Ectodermal cell (in vitro differentiated cells): ENCODE data around the gene CCL8.
"Not testable (repeated sequence)": the region's sequence is repeated elsewhere in the genome, so short reads cannot be mapped to it uniquely, and the experiment has no call there.

ENCODE experiments used
- H3K27ac ChIP-seq: 2 replicates; pipeline ENCODE4 v1.7.0; 2013; ENCODE audit warnings: mild to moderate bottlenecking, low read depth, low read length; ENCODE audit not compliant: insufficient read depth, poor library complexity, severe bottlenecking
- H3K27me3 ChIP-seq: 2 replicates; pipeline ENCODE4 v1.7.0; 2013; ENCODE audit warnings: mild to moderate bottlenecking, low read length; ENCODE audit not compliant: insufficient read depth, control insufficient read depth, poor library complexity, severe bottlenecking
- H3K36me3 ChIP-seq: one replicate; pipeline ENCODE4 v1.7.0; 2013; ENCODE audit warnings: low read length; ENCODE audit not compliant: control insufficient read depth, insufficient read depth
- H3K4me1 ChIP-seq: one replicate; pipeline ENCODE4 v1.7.0; 2013; ENCODE audit warnings: low read length; ENCODE audit not compliant: control insufficient read depth, insufficient read depth
- H3K4me3 ChIP-seq: 2 replicates; pipeline ENCODE4 v1.7.0; 2013; ENCODE audit warnings: low read depth, low read length, control low read depth; ENCODE audit not compliant: insufficient read depth
- H3K9me3 ChIP-seq: 2 replicates; pipeline ENCODE4 v1.7.0; 2013; ENCODE audit warnings: mild to moderate bottlenecking, low read length, moderate library complexity; ENCODE audit not compliant: control insufficient read depth
- WGBS, 2 experiments: methylation state at CpG; one replicate each; pipeline ENCODE4 v1.1.7; 2013; ENCODE audit warnings: missing lambda C conversion rate in 2 of 2; 5-methylcytosine and 5-hydroxymethylcytosine counted together

CCL8 gene

GRCh38 chr17:34311291-34311690 lies 7.9 kb upstream of the CCL8 start:
- Histone ChIP-seq H3K9me3 (no peaks in the 10 kb centered on the region), H3K4me1 (no peaks in the 10 kb centered on the region), H3K27me3 (peaks cover 4% of the 10 kb centered on the region), H3K4me3 (no peak overlapping the region), H3K36me3 (no peaks in the 10 kb centered on the region), H3K27ac (no peak overlapping the region)
- 87 to 92% methylated on average over 5 to 7 of the region's 7 CpGs for WGBS, 2 experiments

GRCh38 chr17:34312080-34312479 lies 7.2 kb upstream of the CCL8 start:
- Histone ChIP-seq H3K27me3 (peaks cover 4% of the 10 kb centered on the region), H3K4me1 (no peaks in the 10 kb centered on the region), H3K4me3 (no peak overlapping the region), H3K36me3 (no peaks in the 10 kb centered on the region), H3K27ac (no peak overlapping the region), H3K9me3 (no peaks in the 10 kb centered on the region)
- 69 to 71% methylated on average over 4 to 5 of the region's 5 CpGs for WGBS, 2 experiments

- no peaks in the 10 kb centered on the region for H3K9me3 ChIP-seq
- H3K27me3 ChIP-seq, result peaks cover 4% of the 10 kb centered on the region
- WGBS, 2 experiments, result 93 to 97% methylated on average over 4 of the region's 4 CpGs
Measured at GRCh38 chr17:34313164-34313563, 6.1 kb upstream of the CCL8 start.

GRCh38 chr17:34314279-34314678 lies 5.0 kb upstream of the CCL8 start:
- Histone ChIP-seq H3K36me3 (no peaks in the 10 kb centered on the region), H3K27ac (no peak overlapping the region), H3K27me3 (peaks cover 4% of the 10 kb centered on the region), H3K9me3 (no peaks in the 10 kb centered on the region), H3K4me1 (no peaks in the 10 kb centered on the region), H3K4me3 (no peak overlapping the region)
- 88 to 91% methylated on average over 4 of the region's 4 CpGs for WGBS, 2 experiments

More at GRCh38 chr17:34313164-34313563, 6.1 kb upstream of the CCL8 start:
- Histone ChIP-seq H3K4me3 (no peak overlapping the region), H3K27ac (no peak overlapping the region), H3K36me3 (no peaks in the 10 kb centered on the region), H3K4me1 (no peaks in the 10 kb centered on the region)

GRCh38 chr17:34318474-34318873 lies 761 bp upstream of the CCL8 start:
- Histone ChIP-seq H3K4me1 (no peaks in the 10 kb centered on the region), H3K4me3 (no peak overlapping the region), H3K27ac (no peak overlapping the region), H3K9me3 (no peaks in the 10 kb centered on the region), H3K27me3 (peaks cover 4% of the 10 kb centered on the region), H3K36me3 (no peaks in the 10 kb centered on the region)
- 55 to 64% methylated on average over 3 of the region's 3 CpGs for WGBS, 2 experiments

- Histone ChIP-seq H3K36me3 (no peaks in the 10 kb centered on the region), H3K9me3 (no peaks in the 10 kb centered on the region), H3K4me1 (no peaks in the 10 kb centered on the region), H3K27me3 (no peaks in the 10 kb centered on the region), H3K4me3 (no peak overlapping the region), H3K27ac (no peak overlapping the region)
Measured at GRCh38 chr17:34321964-34322363, 2.7 kb downstream of the CCL8 start.

- not testable (repeated sequence) for H3K4me3 ChIP-seq, H3K9me3 ChIP-seq, H3K36me3 ChIP-seq, H3K27me3 ChIP-seq, H3K27ac ChIP-seq, H3K4me1 ChIP-seq
- WGBS, 2 experiments, result 57 to 74% methylated on average over 3 of the region's 4 CpGs
Measured at GRCh38 chr17:34327580-34327979, 8.3 kb downstream of the CCL8 start.

GRCh38 chr17:34337701-34338100 lies 18.5 kb downstream of the CCL8 start:
- Histone ChIP-seq H3K9me3 (no peaks in the 10 kb centered on the region), H3K27ac (no peak overlapping the region), H3K27me3 (no peaks in the 10 kb centered on the region), H3K4me3 (no peak overlapping the region), H3K4me1 (no peaks in the 10 kb centered on the region), H3K36me3 (no peaks in the 10 kb centered on the region)
- 100% methylated on average over 1 of the region's 1 CpG for WGBS, 2 experiments

GRCh38 chr17:34339138-34339770 lies 20.0 kb downstream of the CCL8 start:
- Histone ChIP-seq H3K9me3 (no peaks in the 10 kb centered on the region), H3K4me3 (no peak overlapping the region), H3K4me1 (no peaks in the 10 kb centered on the region), H3K27me3 (no peaks in the 10 kb centered on the region), H3K36me3 (no peaks in the 10 kb centered on the region), H3K27ac (no peak overlapping the region)
- WGBS, 2 experiments, result 73 to 86% methylated on average over 2 to 3 of the region's 3 CpGs

- Histone ChIP-seq H3K27ac (no peak overlapping the region), H3K4me1 (no peaks in the 10 kb centered on the region), H3K4me3 (no peak overlapping the region), H3K27me3 (no peaks in the 10 kb centered on the region), H3K36me3 (no peaks in the 10 kb centered on the region), H3K9me3 (no peaks in the 10 kb centered on the region)
- WGBS, 2 experiments, result 94 to 95% methylated on average over 2 of the region's 2 CpGs
Measured at GRCh38 chr17:34341916-34342315, 22.7 kb downstream of the CCL8 start.

- Histone ChIP-seq H3K36me3 (no peaks in the 10 kb centered on the region), H3K9me3 (no peaks in the 10 kb centered on the region), H3K27ac (no peak overlapping the region), H3K4me1 (no peaks in the 10 kb centered on the region), H3K4me3 (no peak overlapping the region), H3K27me3 (no peaks in the 10 kb centered on the region)
- 84 to 88% methylated on average over 4 of the region's 4 CpGs for WGBS, 2 experiments
Measured at GRCh38 chr17:34347063-34347462, 27.8 kb downstream of the CCL8 start.
